ENCODE data around the gene ABCA13.

Gene ABCA13

DNA sequence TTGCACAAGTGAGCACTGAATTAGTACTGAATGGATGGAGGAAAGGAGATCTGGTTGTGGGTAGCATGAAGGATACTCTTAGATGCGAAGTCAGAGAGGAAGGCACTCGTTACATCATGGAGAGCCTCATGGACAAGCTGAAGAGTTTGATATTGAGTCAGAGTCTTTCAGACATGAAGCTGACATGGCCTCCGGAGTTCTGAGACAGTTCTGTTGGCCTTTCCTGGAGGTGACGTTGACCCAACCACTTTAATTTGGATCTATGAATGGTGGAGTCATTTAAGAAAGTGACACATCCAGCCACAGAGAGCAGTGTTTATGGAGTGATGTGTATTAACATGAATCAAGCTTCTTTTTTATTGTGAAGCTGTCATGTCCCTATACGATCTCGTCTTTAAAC lies 466.8 kb downstream of the ABCA13 start:
- DNase-seq, result no peak
- in situ Hi-C loops (cut with HindIII; ENCODE audit: low pct_ligation_motif_present, low sequenced_read_pairs), result no loop called here
- Histone ChIP-seq H3K36me3 (replicated peaks) (no peaks in the 10 kb centered on the region), H3K27ac (no peak overlapping the region), H3K4me3 (ENCODE audit: low read depth, low read length) (no peak overlapping the region), H3K27me3 (replicated peaks) (no peaks in the 10 kb centered on the region)
- TF ChIP-seq, protein P1, sequence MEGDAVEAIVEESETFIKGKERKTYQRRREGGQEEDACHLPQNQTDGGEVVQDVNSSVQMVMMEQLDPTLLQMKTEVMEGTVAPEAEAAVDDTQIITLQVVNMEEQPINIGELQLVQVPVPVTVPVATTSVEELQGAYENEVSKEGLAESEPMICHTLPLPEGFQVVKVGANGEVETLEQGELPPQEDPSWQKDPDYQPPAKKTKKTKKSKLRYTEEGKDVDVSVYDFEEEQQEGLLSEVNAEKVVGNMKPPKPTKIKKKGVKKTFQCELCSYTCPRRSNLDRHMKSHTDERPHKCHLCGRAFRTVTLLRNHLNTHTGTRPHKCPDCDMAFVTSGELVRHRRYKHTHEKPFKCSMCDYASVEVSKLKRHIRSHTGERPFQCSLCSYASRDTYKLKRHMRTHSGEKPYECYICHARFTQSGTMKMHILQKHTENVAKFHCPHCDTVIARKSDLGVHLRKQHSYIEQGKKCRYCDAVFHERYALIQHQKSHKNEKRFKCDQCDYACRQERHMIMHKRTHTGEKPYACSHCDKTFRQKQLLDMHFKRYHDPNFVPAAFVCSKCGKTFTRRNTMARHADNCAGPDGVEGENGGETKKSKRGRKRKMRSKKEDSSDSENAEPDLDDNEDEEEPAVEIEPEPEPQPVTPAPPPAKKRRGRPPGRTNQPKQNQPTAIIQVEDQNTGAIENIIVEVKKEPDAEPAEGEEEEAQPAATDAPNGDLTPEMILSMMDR (IDR thresholded peaks at IDR 0.05; ENCODE audit: low read depth, low read length, missing control alignments), result no peak

GRCh38 chr7:48643431-48644013 lies 472.3 kb downstream of the ABCA13 start:
- in situ Hi-C loops (cut with HindIII; ENCODE audit: low pct_ligation_motif_present, low sequenced_read_pairs), result no loop called here
- no peak for DNase-seq
- TF ChIP-seq, protein P1 (IDR thresholded peaks at IDR 0.05; ENCODE audit: low read depth, low read length, missing control alignments), result no peak

DNA sequence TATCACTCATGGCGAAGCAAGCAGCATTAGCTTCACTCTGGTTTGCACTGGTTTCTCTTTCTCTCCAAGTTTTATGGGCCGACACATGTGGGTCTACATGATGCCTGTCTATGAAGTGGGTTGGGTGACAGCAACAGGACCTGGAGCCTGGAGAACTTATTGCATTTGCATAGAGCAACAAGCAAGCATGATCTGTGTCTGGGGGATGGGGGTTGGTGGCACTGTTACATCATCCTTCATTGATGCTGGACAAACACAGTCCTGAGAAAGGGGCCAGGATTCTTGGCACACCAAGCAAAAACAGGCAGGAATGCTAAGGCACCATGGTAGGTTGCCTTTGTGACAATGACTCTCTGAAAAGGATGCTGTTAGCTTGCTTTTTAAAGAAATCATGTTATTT lies 486.9 kb downstream of the ABCA13 start:
- Histone ChIP-seq H3K36me3 (replicated peaks) (no peaks in the 10 kb centered on the region), H3K27ac (no peak overlapping the region), H3K27me3 (replicated peaks) (no peaks in the 10 kb centered on the region), H3K4me3 (ENCODE audit: low read depth, low read length) (no peak overlapping the region)
- TF ChIP-seq, protein P1 (IDR thresholded peaks at IDR 0.05; ENCODE audit: low read depth, low read length, missing control alignments), result no peak
- no peak for DNase-seq
- in situ Hi-C loops (cut with HindIII; ENCODE audit: low pct_ligation_motif_present, low sequenced_read_pairs), result no loop called here

More at GRCh38 chr7:48643431-48644013, 472.3 kb downstream of the ABCA13 start:
- Histone ChIP-seq H3K27ac (no peak overlapping the region), H3K27me3 (replicated peaks) (no peaks in the 10 kb centered on the region), H3K4me3 (ENCODE audit: low read depth, low read length) (no peak overlapping the region), H3K36me3 (replicated peaks) (no peaks in the 10 kb centered on the region)

DNA sequence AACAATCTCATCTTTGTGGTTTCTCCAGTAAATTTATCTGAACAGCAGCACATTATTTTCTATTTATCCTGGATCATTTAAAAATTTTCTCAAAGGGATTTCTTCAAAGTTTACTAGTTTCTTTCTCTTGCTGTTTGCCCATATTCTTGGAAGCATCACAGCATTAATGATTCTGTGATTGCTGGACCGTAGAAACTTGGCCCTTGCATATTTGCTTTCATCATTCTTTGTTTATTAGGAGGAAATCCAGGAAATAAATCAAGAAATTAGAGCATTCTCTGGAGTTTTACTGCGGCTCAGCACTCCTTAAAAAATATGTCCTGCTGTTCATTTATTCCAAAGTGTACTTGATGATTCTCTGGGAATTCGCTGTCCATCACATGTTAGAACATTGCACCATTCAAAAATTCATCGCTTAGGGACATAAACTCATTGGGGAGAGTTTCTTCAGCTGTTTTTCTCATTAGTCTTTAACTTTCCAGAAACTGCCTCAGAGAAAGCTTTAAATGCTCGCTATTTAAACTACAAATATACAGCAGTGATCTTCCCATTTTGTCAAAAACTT lies 489.1 kb downstream of the ABCA13 start:
- TF ChIP-seq, protein P1 (IDR thresholded peaks at IDR 0.05; ENCODE audit: low read depth, low read length, missing control alignments), result no peak
- in situ Hi-C loops (cut with HindIII; ENCODE audit: low pct_ligation_motif_present, low sequenced_read_pairs), result no loop called here

DNA sequence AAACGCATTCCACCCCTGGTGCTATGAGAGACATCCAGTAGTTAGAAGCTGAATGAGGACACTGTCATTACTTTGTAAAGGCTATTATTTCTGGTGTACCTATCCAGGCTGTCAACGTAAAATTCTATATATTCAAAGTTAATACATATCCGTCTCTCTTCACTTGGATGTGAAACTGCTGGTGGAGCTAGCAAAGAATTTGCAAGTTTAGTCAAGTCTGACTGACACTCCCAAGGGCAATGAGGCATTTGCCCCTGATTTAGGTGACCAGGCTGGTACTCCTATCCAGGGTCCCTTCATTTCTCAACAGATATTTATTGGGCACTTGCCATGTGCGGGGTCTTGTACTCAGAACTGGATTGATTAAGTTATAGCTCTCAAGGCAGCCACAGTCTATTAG lies 493.0 kb downstream of the ABCA13 start:
- Histone ChIP-seq H3K27ac (no peak overlapping the region), H3K4me3 (ENCODE audit: low read depth, low read length) (no peak overlapping the region), H3K27me3 (replicated peaks) (no peaks in the 10 kb centered on the region), H3K36me3 (replicated peaks) (no peaks in the 10 kb centered on the region)
- in situ Hi-C loops (cut with HindIII; ENCODE audit: low pct_ligation_motif_present, low sequenced_read_pairs), result no loop called here
- no peak for DNase-seq
- TF ChIP-seq, protein P1 (IDR thresholded peaks at IDR 0.05; ENCODE audit: low read depth, low read length, missing control alignments), result no peak

More for the DNA sequence above, 489.1 kb downstream of the ABCA13 start:
- no peak for DNase-seq
- no peak overlapping the region for H3K4me3 ChIP-seq (ENCODE audit: low read depth, low read length)
- H3K36me3 ChIP-seq (replicated peaks), result no peaks in the 10 kb centered on the region
- no peak overlapping the region for H3K27ac ChIP-seq
- no peaks in the 10 kb centered on the region for H3K27me3 ChIP-seq (replicated peaks)
